GM21576 (cell line): ENCODE results near the gene SRGAP1.
"Not testable (repeated sequence)": the region's sequence is repeated elsewhere in the genome, so short reads cannot be mapped to it uniquely, and the experiment has no call there.

Source experiments
- ATAC-seq: cut with Tn5 transposase; IDR thresholded peaks from one replicate; pipeline ENCODE4 v1.9.1; 2021; ENCODE audit warnings: mild to moderate bottlenecking, moderate library complexity; ENCODE audit not compliant: unreplicated experiment

The SRGAP1 gene

DNA sequence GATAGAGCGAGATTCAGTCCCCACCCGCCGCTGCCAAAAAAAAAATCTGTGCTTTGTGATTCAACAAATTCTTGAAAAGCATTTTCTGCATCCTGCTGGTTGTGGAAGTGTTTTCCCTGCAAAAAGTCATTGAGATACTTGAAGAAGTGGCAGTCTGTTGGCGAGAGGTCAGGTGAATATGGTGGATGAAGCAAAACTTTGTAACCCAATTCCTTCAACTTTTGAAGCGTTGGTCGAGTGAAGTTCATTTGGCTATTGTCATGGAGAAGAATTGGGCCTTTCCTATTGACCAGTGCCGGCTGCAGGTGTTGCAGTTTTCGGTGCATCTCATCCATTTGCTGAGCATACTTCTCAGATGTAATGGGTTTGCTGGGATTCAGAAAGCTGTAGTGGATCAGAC is 20.9 kb downstream of the SRGAP1 start:
- ATAC-seq = no peak

GRCh38 chr12:63867053-63867452 is 22.6 kb downstream of the SRGAP1 start:
- ATAC-seq = no peak

- no peak for ATAC-seq
Observed at GRCh38 chr12:63869656-63870055, 25.2 kb downstream of the SRGAP1 start.

DNA sequence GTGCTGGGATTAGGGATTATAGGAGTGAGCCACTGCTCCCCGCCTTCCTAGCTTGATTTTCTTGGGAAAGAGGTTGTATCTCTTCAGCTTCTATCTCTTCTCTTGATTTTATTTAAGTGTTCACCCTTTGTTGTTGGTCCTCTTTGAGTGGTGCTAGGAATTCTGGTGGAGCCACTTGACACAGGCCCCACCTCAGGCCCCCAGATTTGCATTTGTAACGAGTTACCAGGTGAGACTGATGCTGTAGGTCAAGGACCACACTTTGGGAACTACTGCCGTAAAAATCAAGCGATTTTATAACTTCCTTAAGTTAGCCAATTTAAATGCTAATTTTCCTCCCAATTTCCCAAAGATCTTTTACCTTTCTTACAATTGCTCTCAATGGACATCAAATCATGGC is 26.3 kb downstream of the SRGAP1 start:
- ATAC-seq = no peak

DNA sequence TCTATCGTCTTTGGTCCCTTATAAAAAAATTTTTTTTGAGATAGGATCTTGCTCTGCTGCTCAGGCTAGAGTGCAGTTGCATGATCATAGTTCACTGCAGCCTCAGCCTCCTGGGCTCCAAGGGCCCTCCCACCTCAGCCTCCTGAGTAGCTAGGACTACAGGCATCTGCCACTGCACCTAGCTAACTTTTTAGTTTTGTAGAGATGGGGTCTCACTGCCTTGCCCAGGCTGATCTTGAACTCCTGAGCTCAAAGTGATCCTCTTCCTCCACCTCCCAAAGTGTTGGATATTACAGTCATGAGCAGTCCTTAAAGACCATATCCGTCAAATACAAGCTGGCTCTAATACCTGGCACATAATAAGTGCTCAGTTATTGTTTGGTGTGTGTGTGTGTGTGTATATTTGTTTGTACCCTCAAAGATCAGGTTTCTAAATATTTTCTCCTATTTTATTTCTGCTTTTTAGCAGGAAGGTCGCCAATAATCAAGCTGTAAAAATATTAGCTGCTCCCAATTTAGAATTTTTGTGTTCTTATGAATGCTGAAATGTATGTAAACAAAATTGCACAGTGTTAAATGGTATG is 30.5 kb downstream of the SRGAP1 start:
- no peak for ATAC-seq

- no peak for ATAC-seq
Observed at GRCh38 chr12:63875703-63876102, 31.2 kb downstream of the SRGAP1 start.

DNA sequence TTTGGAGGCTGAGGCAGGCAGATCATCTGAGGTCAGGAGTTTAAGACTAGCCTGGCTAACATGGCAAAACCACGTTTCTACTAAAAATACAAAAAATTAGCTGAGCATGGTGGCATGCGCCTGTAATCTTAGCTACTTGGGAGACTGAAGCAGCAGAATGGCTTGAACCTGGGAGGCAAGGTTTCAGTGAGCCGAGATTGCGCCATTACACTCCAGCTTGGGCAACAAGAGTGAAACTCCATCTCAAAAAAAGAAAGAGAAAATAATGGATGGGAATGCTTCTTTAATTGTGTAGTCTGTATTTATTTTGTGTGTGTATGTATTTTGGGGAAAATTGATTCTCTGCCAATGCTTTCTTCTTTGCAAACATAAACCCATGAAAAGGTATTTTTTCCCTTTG is 32.5 kb downstream of the SRGAP1 start:
- no peak for ATAC-seq

DNA sequence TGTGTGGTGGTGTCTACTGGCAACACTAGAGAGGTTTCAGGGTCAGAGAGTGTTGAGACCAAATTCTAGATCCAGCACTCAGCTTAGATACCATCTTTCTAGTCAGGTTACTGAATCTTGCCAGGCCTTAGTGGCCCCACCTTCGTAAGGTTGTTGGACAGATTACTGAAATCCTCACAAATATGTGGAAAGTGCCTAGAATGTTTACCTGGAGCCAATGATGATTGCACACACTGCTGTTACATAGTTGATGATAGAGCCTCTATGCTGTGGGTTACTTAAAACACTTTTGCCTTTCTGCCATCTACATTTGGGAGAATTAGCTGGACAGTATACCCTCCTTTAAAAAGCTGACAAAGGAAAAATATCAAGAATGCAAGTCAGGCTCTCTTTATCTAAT is 33.2 kb downstream of the SRGAP1 start:
- ATAC-seq = no peak

DNA sequence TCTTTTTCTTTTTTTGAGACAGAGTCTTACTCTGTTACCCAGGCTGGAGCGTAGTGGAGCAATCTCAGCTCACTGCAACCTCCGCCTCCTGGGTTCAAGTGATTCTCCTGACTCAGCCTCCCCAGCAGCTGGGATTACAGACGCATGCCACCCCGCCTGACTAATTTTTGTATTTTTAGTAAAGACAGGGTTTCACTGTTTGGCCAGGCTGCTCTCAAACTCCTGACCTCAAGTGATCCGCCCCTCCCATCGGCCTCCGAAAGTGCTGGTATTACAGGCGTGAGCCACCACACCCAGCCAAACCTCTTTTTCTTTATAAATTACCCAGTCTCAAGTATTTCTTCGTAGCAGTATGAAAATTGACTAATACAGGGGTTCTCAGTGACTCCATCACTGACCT is 35.7 kb downstream of the SRGAP1 start:
- ATAC-seq = not testable (repeated sequence)

- ATAC-seq = no peak
Observed at GRCh38 chr12:63880742-63881263, 36.3 kb downstream of the SRGAP1 start.

- ATAC-seq = no peak
Observed at GRCh38 chr12:63882844-63883243, 38.3 kb downstream of the SRGAP1 start.

- ATAC-seq = no peak
Observed at GRCh38 chr12:63885401-63885800, 40.9 kb downstream of the SRGAP1 start.

DNA sequence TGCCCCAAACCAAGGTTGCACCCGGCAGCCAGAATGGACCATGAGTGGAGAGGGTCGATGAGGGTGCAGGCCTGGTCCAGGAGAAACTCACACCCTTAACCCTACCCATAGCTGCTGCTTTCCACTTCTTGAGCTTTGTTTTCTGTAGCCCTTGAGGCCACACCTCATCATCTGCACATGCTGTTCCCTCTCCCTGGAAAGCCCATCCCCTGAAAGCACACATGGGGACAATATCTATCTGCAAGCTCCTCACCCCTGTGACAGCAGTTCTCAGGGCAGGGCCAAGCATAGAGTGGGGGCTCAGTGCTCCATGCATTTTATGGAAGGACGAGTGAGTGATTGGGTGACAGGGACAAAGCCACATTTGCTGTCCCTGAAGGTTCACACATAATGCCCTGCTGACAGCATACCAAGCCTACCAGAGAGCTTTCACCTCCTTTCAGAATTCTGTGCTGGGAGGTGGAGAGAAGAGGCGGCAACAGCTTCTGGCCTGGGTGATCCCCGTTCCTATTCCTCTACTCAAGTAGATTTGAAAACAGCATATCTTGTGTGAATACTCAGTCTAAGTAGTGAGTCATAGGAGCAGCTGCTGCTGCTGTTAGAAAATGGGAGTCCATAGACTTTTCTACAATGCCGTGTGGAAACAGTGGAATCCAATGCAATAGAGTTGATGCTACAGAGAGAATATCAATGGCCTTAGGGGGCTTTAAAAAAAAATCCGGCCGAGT is 44.6 kb downstream of the SRGAP1 start:
- no peak for ATAC-seq

- no peak for ATAC-seq
Observed at GRCh38 chr12:63889721-63890509, 45.4 kb downstream of the SRGAP1 start.

DNA sequence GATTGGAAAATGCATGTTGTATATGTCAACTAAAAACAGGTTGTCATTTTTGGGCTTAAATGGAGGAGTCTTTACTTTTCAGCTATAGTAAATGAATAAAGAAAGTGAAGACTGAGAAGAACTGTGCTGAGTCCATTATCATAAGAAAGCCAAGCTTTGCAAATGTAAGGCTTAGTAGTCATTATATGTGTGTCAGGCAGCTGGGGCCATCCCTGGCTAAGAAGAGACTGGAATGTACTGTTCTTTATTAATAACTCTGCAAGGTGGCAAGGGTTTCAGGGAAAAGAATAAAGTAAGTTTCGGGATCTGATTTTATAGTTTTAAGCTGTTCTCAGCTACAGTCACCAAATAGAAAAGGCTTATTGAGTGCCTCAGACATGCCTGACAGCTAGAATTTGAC is 48.7 kb downstream of the SRGAP1 start:
- no peak for ATAC-seq

- no peak for ATAC-seq
Observed at GRCh38 chr12:63894132-63894531, 49.6 kb downstream of the SRGAP1 start.

DNA sequence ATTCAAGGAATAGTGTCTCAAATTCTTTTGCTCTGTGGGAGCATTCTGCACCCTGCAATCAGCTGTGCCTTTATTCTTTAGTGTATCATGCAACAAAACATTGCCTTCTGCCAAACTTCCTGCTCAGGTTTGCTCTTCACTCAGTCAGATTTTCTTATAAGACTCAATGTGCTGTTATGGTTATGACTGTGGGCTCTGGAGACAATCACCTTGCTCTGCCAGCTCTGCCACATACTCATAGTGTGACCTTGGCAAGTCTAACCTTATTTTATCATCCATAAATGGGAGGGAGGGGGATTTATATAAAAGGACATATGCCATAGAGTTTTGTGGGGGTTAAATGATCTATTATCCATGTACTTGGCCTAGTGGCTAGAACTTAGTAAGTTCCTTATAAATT is 51.3 kb downstream of the SRGAP1 start:
- ATAC-seq = no peak

DNA sequence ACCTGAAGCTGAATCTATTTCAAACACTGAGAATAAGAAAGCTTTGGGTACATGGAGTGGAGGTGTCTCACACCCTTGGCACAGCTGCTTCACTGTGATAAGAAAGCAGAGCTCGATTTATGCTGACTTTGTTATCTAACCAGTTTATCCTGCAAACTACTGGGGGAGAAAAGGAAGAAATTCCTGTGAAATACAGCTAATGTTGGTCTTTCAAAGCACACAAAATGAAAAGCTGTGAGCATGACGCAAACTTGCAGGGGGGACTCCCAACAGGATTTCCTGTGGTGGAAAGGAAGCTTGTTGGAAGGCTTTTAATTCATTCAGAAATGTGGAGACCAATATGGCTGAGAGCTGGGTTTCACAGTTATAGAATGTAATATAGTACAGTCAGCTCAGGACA is 53.4 kb downstream of the SRGAP1 start:
- ATAC-seq = no peak

- no peak for ATAC-seq
Observed at GRCh38 chr12:63898764-63899337, 54.4 kb downstream of the SRGAP1 start.

GRCh38 chr12:63899396-63899795 is 54.9 kb downstream of the SRGAP1 start:
- no peak for ATAC-seq
